Body of pancreas (tissue), 4 donors: ENCODE results near the gene JMJD6.

ENCODE experiments used
- POLR2A ChIP-seq, 3 donors: fragments of 450-650 bp; IDR thresholded peaks; one replicate each; pipeline ENCODE4 v1.6.1; 2016; ENCODE audit warnings: antibody characterized with exemption in 3 of 3, mild to moderate bottlenecking in 2 of 3
- TF ChIP-seq, protein P1 (sequence below), 7 experiments: fragments of 450-650 bp in 4 of 7; fragments of 200-600 bp in 3 of 7; sonication (generic) in 3 of 7; IDR thresholded peaks; one replicate each; pipeline ENCODE4 v1.5.1; 2016 to 2019; ENCODE audit warnings: antibody characterized with exemption in 7 of 7

DNA sequence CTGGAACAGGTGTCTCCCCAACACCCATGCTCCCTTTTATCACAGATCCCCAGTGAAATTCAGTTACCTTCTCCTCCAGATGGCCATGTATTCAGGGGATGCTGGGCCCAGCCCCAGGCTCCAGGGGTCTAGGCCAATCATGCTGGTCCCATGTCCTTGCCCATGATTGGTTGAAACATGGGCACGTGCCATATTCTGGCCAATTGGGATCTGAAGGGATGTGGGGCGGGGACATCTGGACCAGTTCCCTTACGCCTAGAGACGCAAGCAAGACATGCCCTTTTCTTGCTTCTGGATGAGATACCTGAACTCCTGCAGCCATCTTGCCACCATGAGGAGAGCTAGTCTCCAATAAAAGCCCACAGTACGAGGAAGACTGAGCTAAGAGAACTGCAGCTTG lies 51.8 kb downstream of the JMJD6 start:
- TF ChIP-seq, protein P1, sequence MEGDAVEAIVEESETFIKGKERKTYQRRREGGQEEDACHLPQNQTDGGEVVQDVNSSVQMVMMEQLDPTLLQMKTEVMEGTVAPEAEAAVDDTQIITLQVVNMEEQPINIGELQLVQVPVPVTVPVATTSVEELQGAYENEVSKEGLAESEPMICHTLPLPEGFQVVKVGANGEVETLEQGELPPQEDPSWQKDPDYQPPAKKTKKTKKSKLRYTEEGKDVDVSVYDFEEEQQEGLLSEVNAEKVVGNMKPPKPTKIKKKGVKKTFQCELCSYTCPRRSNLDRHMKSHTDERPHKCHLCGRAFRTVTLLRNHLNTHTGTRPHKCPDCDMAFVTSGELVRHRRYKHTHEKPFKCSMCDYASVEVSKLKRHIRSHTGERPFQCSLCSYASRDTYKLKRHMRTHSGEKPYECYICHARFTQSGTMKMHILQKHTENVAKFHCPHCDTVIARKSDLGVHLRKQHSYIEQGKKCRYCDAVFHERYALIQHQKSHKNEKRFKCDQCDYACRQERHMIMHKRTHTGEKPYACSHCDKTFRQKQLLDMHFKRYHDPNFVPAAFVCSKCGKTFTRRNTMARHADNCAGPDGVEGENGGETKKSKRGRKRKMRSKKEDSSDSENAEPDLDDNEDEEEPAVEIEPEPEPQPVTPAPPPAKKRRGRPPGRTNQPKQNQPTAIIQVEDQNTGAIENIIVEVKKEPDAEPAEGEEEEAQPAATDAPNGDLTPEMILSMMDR (IDR thresholded peaks at IDR 0.05): no peak
- TF ChIP-seq POLR2A (IDR thresholded peaks at IDR 0.05): no peak
